GM18870 (cell line): ENCODE measurements around the gene MMP2.

Experiments used
- ATAC-seq: cut with Tn5 transposase; IDR thresholded peaks from one replicate; pipeline ENCODE4 v1.9.1; 2021; ENCODE audit warnings: moderate library complexity; ENCODE audit not compliant: unreplicated experiment

The MMP2 gene

GRCh38 chr16:55491691-55492090, 12.7 kb downstream of the MMP2 start:
- ATAC-seq: no peak

GRCh38 chr16:55492756-55493380, 13.9 kb downstream of the MMP2 start:
- ATAC-seq: no peak

- no peak for ATAC-seq
Observed at GRCh38 chr16:55494994-55495421, 16.0 kb downstream of the MMP2 start.

- ATAC-seq: no peak
Observed at GRCh38 chr16:55495616-55496289, 16.8 kb downstream of the MMP2 start.

GRCh38 chr16:55496509-55497145, 17.6 kb downstream of the MMP2 start:
- no peak for ATAC-seq

GRCh38 chr16:55497558-55497957, 18.6 kb downstream of the MMP2 start:
- no peak for ATAC-seq

- ATAC-seq: no peak
Observed at GRCh38 chr16:55498101-55498500, 19.1 kb downstream of the MMP2 start.

- no peak for ATAC-seq
Observed at GRCh38 chr16:55499281-55499680, 20.3 kb downstream of the MMP2 start.

GRCh38 chr16:55499951-55500529, 21.0 kb downstream of the MMP2 start:
- ATAC-seq: no peak

- no peak for ATAC-seq
Observed at GRCh38 chr16:55500530-55501011, 21.6 kb downstream of the MMP2 start.

- no peak for ATAC-seq
Observed at GRCh38 chr16:55501549-55502322, 22.7 kb downstream of the MMP2 start.

- no peak for ATAC-seq
Observed at GRCh38 chr16:55502801-55503366, 23.9 kb downstream of the MMP2 start.

GRCh38 chr16:55503726-55504550, 24.9 kb downstream of the MMP2 start:
- no peak for ATAC-seq

GRCh38 chr16:55505333-55506015, 26.5 kb downstream of the MMP2 start:
- ATAC-seq: no peak

GRCh38 chr16:55506083-55506482, 27.1 kb downstream of the MMP2 start:
- ATAC-seq: no peak

- ATAC-seq: no peak
Observed at GRCh38 chr16:55506708-55507107, 27.7 kb downstream of the MMP2 start.

GRCh38 chr16:55508271-55508921, 29.4 kb downstream of the MMP2 start:
- ATAC-seq: no peak
